B cell (primary cell): Measurements from ENCODE around the gene CCBE1. TPM values are rescaled to one million over a fixed set of nuclear protein-coding genes. Genes with fewer than 3 reads are reported as not detected.

Experiments
- ATAC-seq: fragments of 200-7000 bp; cut with Tn5 transposase; one replicate; pipeline ENCODE4 v1.10.0; 2021; ENCODE audit warnings: low read depth, mild to moderate bottlenecking, moderate number of reproducible peaks, moderate library complexity
- CTCF ChIA-PET: fragments of 350-600 bp; sonication (Branson Sonifier 250); formaldehyde crosslinking; loops from one replicate; lab custom pipeline; 2021; ENCODE audit warnings: antibody characterized with exemption, inconsistent platforms; lab: Charles Lee
- POLR2A ChIA-PET: fragments of 350-600 bp; sonication (Branson Sonifier 250); formaldehyde crosslinking; loops from one replicate; lab custom pipeline; 2021; ENCODE audit warnings: antibody characterized with exemption; lab: Charles Lee
- DNase-seq: peaks from one replicate; pipeline ENCODE4 v3.0.0; 2013
- H2AFZ ChIP-seq: 2 replicates; pipeline ENCODE4 v1.6.1; 2012; ENCODE audit warnings: mild to moderate bottlenecking, low read depth, low read length; ENCODE audit not compliant: insufficient read depth, poor library complexity, severe bottlenecking
- H3K27ac ChIP-seq, 2 donors: 1 replicate in 1 of 2; 2 replicates in 1 of 2; pipeline ENCODE4 v1.5.1; 2012 to 2013; ENCODE audit warnings: low read length in 2 of 2, mild to moderate bottlenecking in 2 of 2, moderate library complexity in 1 of 2
- H3K27me3 ChIP-seq, 4 experiments: fragments of 200-600 bp in 1 of 4; sonication (generic) in 1 of 4; replicated peaks in 1 of 4; 1 replicate in 2 of 4; 2 replicates in 2 of 4; pipeline versions ENCODE4 v1.6.1 to v1.7.0; 2013 to 2016; ENCODE audit warnings: low read length in 3 of 4, mild to moderate bottlenecking in 2 of 4, mixed read lengths in 1 of 4, moderate library complexity in 1 of 4; ENCODE audit not compliant: insufficient read depth in 4 of 4, control insufficient read depth in 3 of 4; ENCODE audit errors: control extremely low read depth in 1 of 4
- H3K36me3 ChIP-seq, 2 experiments: replicated peaks in 1 of 2; 1 replicate in 1 of 2; 2 replicates in 1 of 2; pipeline versions ENCODE4 v1.6.1 to v1.7.1; 2013; ENCODE audit warnings: low read length in 1 of 2; ENCODE audit not compliant: insufficient read depth in 2 of 2, control insufficient read depth in 1 of 2; ENCODE audit errors: control extremely low read depth in 1 of 2, extremely low read depth in 1 of 2
- H3K4me1 ChIP-seq, 2 donors: fragments of 200-600 bp in 1 of 2; sonication (generic) in 1 of 2; 1 replicate in 1 of 2; 2 replicates in 1 of 2; pipeline versions ENCODE4 v1.5.1 to v1.6.1; 2013 to 2017; ENCODE audit warnings: low read length in 2 of 2; ENCODE audit not compliant: control insufficient read depth in 2 of 2, insufficient read depth in 2 of 2
- H3K4me2 ChIP-seq: replicated peaks from 2 replicates; pipeline ENCODE3; 2012; ENCODE audit warnings: mild to moderate bottlenecking, low read depth, low read length; ENCODE audit not compliant: poor library complexity, severe bottlenecking
- H3K4me3 ChIP-seq, 5 experiments: fragments of 200-600 bp in 1 of 5; sonication (generic) in 1 of 5; 1 replicate in 3 of 5; 2 replicates in 2 of 5; pipeline versions ENCODE4 v1.5.1 to v1.7.0; 2011 to 2016; ENCODE audit warnings: low read length in 4 of 5, mild to moderate bottlenecking in 4 of 5, low read depth in 2 of 5, control low read depth in 1 of 5, moderate library complexity in 1 of 5; ENCODE audit not compliant: insufficient read depth in 1 of 5; ENCODE audit errors: control extremely low read depth in 1 of 5, extremely low read depth in 1 of 5
- H3K79me2 ChIP-seq: fragments of 200-600 bp; sonication (generic); one replicate; pipeline ENCODE4 v1.6.0; 2016; ENCODE audit warnings: low read length; ENCODE audit not compliant: control insufficient read depth, insufficient read depth
- H3K9ac ChIP-seq: fragments of 200-600 bp; sonication (generic); 2 replicates; pipeline ENCODE4 v1.6.1; 2017; ENCODE audit warnings: mild to moderate bottlenecking, low read length, moderate library complexity
- H3K9me3 ChIP-seq, 3 donors: one replicate each; pipeline versions ENCODE4 v1.6.1 to v1.7.1; 2013; ENCODE audit warnings: low read length in 2 of 3; ENCODE audit not compliant: control insufficient read depth in 2 of 3, insufficient read depth in 1 of 3; ENCODE audit errors: control extremely low read depth in 1 of 3
- H4K20me1 ChIP-seq: 2 replicates; pipeline ENCODE4 v1.6.0; 2012; ENCODE audit warnings: mild to moderate bottlenecking, low read length; ENCODE audit not compliant: insufficient read depth, control insufficient read depth, poor library complexity, severe bottlenecking
- H3K27ac Mint-ChIP-seq: one replicate; pipeline ENCODE4 v1.8.0; 2021; ENCODE audit warnings: mixed read lengths
- H3K27me3 Mint-ChIP-seq: one replicate; pipeline ENCODE4 v1.8.0; 2021; ENCODE audit warnings: mixed read lengths
- H3K4me1 Mint-ChIP-seq: one replicate; pipeline ENCODE4 v1.8.0; 2021; ENCODE audit warnings: mixed read lengths
- H3K4me3 Mint-ChIP-seq: one replicate; pipeline ENCODE4 v1.8.0; 2021; ENCODE audit warnings: mixed read lengths
- H3K9me3 Mint-ChIP-seq: one replicate; pipeline ENCODE4 v1.8.0; 2022; ENCODE audit warnings: mixed read lengths; ENCODE audit not compliant: insufficient read depth
- CTCF ChIP-seq: fragments of 200-600 bp; IDR thresholded peaks from one replicate; pipeline ENCODE4 v1.8.0; 2022; ENCODE audit warnings: antibody characterized with exemption, mild to moderate bottlenecking
- EZH2 ChIP-seq: IDR thresholded peaks from 2 replicates; pipeline ENCODE4 v1.6.1; 2012; ENCODE audit warnings: borderline replicate concordance, low read depth, mild to moderate bottlenecking, moderate library complexity, low read length; ENCODE audit not compliant: insufficient read depth, poor library complexity, severe bottlenecking
- WGBS: methylation state at CpG from one replicate; pipeline ENCODE4 v1.1.5; 2013; ENCODE audit warnings: missing lambda C conversion rate; ENCODE audit not compliant: insufficient coverage; 5-methylcytosine and 5-hydroxymethylcytosine counted together
- intact Hi-C: fragments of 100-400 bp; cut with micrococcal nuclease; formaldehyde crosslinking; loops from one replicate; pipeline ENCODE4 v1.10.0; 2022
- polyA plus RNA-seq: library from polyadenylated mRNA; depleted of rRNA; stranded (reverse); fragments of >200 nt; gene quantifications from 2 replicates; pipeline ENCODE4 v1.2.3, GENCODE V29; 2012
- total RNA-seq, 2 donors: library from RNA; stranded (reverse); fragments of 120-200 nt in 1 of 2; gene quantifications; 1 replicate in 1 of 2; 2 replicates in 1 of 2; pipeline versions ENCODE4 v1.2.3 to v1.2.4, GENCODE V29; 2013 to 2022

Gene CCBE1
- total and polyA plus RNA-seq, 2 donors (not counting 1 experiment from before 2014, with no cell fraction given) = not detected

GRCh38 chr18:59576541-59577385 is 120.5 kb downstream of the CCBE1 start:
- POLR2A ChIA-PET = no interaction called here
- no peaks in the 10 kb centered on the region for H3K9me3 Mint-ChIP-seq

More at GRCh38 chr18:59576541-59577385, 120.5 kb downstream of the CCBE1 start:
- peaks cover 5% of the 10 kb centered on the region for H3K27me3 Mint-ChIP-seq
- 93% methylated on average over 8 of the region's 10 CpGs for WGBS
- H3K9ac ChIP-seq = no peak overlapping the region
- H3K4me3 ChIP-seq = no peak overlapping the region
- TF ChIP-seq CTCF = no peak
- TF ChIP-seq EZH2 = no peak
- ATAC-seq (no peak), DNase-seq (no peak)
- CTCF ChIA-PET = no interaction called here
- H3K4me3 Mint-ChIP-seq = no peak overlapping the region
- H2AFZ ChIP-seq = no peak overlapping the region
- H3K27ac ChIP-seq = no peak overlapping the region
- no peak overlapping the region for H3K4me2 ChIP-seq
- no peaks in the 10 kb centered on the region for H3K4me1 ChIP-seq
- H3K4me1 Mint-ChIP-seq = no peaks in the 10 kb centered on the region
- no peaks in the 10 kb centered on the region for H3K36me3 ChIP-seq
- no peaks in the 10 kb centered on the region for H3K27me3 ChIP-seq
- intact Hi-C loops = no loop called here
- H4K20me1 ChIP-seq = no peaks in the 10 kb centered on the region
- no peak overlapping the region for H3K27ac Mint-ChIP-seq
- H3K9me3 ChIP-seq = no peaks in the 10 kb centered on the region
- no peaks in the 10 kb centered on the region for H3K79me2 ChIP-seq
